Measurements from ENCODE around the gene GSTO1. TPM values are rescaled to one million over a fixed set of nuclear protein-coding genes. Genes with fewer than 3 reads are reported as not detected.
A peak's percentile ranks its signal among the peaks of the same experiment; 100 is the strongest.

Gene GSTO1
- total and polyA plus RNA-seq, 2 donors (not counting 1 experiment from before 2014, with no cell fraction given) = 30.1 to 37.7 TPM

GRCh38 chr10:104255311-104255981 lies 754 bp downstream of the GSTO1 start:
- Histone ChIP-seq H3K4me1 (ENCODE audit: control insufficient read depth in 2 of 2, insufficient read depth in 2 of 2, low read length in 2 of 2) (peaks cover 13 to 14% of the 10 kb centered on the region in 2 donors), H4K20me1 (ENCODE audit: control insufficient read depth, insufficient read depth, low read length, poor library complexity, severe bottlenecking) (peaks cover 3% of the 10 kb centered on the region), H3K9ac (ENCODE audit: low read length) (peak overlapping the region; percentile 85), H2AFZ (ENCODE audit: insufficient read depth, low read depth, low read length, poor library complexity, severe bottlenecking) (peak overlapping the region; percentile 92), H3K79me2 (ENCODE audit: control insufficient read depth, insufficient read depth, low read length) (peaks cover 37% of the 10 kb centered on the region), H3K4me3 (ENCODE audit: control extremely low read depth in 1 of 5, extremely low read depth in 1 of 5, insufficient read depth in 1 of 5, low read depth in 2 of 5, low read length in 4 of 5) (peak overlapping the region; percentile 87 to 95 (median 92)), H3K27me3 (replicated peaks in 1 of 4; ENCODE audit: control extremely low read depth in 1 of 4, control insufficient read depth in 3 of 4, insufficient read depth in 4 of 4, low read length in 3 of 4) (no peaks in the 10 kb centered on the region), H3K4me2 (replicated peaks; ENCODE audit: low read depth, low read length, poor library complexity, severe bottlenecking) (peak overlapping the region; percentile 78), H3K36me3 (replicated peaks in 1 of 2; ENCODE audit: control extremely low read depth in 1 of 2, control insufficient read depth in 1 of 2, extremely low read depth in 1 of 2, insufficient read depth in 2 of 2, low read length in 1 of 2) (peaks cover 0 to 29% of the 10 kb centered on the region in 2 experiments), H3K9me3 (ENCODE audit: control extremely low read depth in 1 of 3, control insufficient read depth in 2 of 3, insufficient read depth in 1 of 3, low read length in 2 of 3) (no peaks in the 10 kb centered on the region), H3K27ac (ENCODE audit: low read length in 2 of 2) (peak overlapping the region; percentile 65 to 82)
- Mint-ChIP-seq H3K27me3 (peaks cover 8% of the 10 kb centered on the region), H3K4me3 (peak overlapping the region; percentile 99), H3K9me3 (ENCODE audit: insufficient read depth) (no peaks in the 10 kb centered on the region), H3K27ac (peak overlapping the region; percentile 97), H3K4me1 (peaks cover 55% of the 10 kb centered on the region)
- ATAC-seq (ENCODE audit: low read depth) (no peak), DNase-seq (peak; percentile 42)
- ChIA-PET CTCF (interaction anchor here (1.0 to 5.0 kb wide), 7 partner anchors 20 to 543 kb away, joined by 3 to 39 read pairs (median 4); partner anchors contain the start of genes CFAP58 and SFR1), POLR2A (no interaction called here)
- intact Hi-C loops (cut with micrococcal nuclease) = loop anchor here (1.0 kb wide), 1 partner anchor 13 kb away; no protein-coding TSS in a partner anchor
- no peak for TF ChIP-seq EZH2 (IDR thresholded peaks at IDR 0.05; ENCODE audit: borderline replicate concordance, insufficient read depth, low read depth, low read length, poor library complexity, severe bottlenecking)
- TF ChIP-seq, protein P1, sequence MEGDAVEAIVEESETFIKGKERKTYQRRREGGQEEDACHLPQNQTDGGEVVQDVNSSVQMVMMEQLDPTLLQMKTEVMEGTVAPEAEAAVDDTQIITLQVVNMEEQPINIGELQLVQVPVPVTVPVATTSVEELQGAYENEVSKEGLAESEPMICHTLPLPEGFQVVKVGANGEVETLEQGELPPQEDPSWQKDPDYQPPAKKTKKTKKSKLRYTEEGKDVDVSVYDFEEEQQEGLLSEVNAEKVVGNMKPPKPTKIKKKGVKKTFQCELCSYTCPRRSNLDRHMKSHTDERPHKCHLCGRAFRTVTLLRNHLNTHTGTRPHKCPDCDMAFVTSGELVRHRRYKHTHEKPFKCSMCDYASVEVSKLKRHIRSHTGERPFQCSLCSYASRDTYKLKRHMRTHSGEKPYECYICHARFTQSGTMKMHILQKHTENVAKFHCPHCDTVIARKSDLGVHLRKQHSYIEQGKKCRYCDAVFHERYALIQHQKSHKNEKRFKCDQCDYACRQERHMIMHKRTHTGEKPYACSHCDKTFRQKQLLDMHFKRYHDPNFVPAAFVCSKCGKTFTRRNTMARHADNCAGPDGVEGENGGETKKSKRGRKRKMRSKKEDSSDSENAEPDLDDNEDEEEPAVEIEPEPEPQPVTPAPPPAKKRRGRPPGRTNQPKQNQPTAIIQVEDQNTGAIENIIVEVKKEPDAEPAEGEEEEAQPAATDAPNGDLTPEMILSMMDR (IDR thresholded peaks at IDR 0.05) = no peak
- WGBS (ENCODE audit: insufficient coverage) = 0% methylated on average over 2 of the region's 12 CpGs
